Measurements from ENCODE around the gene FOXN1. TPM values are rescaled to one million over a fixed set of nuclear protein-coding genes. Genes with fewer than 3 reads are reported as not detected.

Gene FOXN1
- total and polyA plus RNA-seq, 2 of the 4 experiments (the other 2 are of a cell fraction) = not detected

GRCh38 chr17:28540231-28540630 lies 34.1 kb downstream of the FOXN1 start:
- Histone ChIP-seq H2AK9ac (replicated peaks; ENCODE audit: low read depth, low read length, poor library complexity) (no peak overlapping the region), H3K4me3 (ENCODE audit: insufficient read depth, low read depth, low read length) (no peak overlapping the region), H2AK5ac (ENCODE audit: low read depth, low read length) (no peak overlapping the region), H2AFZ (replicated peaks; ENCODE audit: low read length, poor library complexity) (no peak overlapping the region), H3K36me3 (ENCODE audit: control insufficient read depth, insufficient read depth, low read length) (no peaks in the 10 kb centered on the region), H3K23ac (ENCODE audit: low read depth, low read length) (no peak overlapping the region), H3K18ac (ENCODE audit: low read depth, low read length) (no peak overlapping the region), H2BK20ac (ENCODE audit: low read depth, low read length) (no peak overlapping the region), H3K9me3 (ENCODE audit: control insufficient read depth, insufficient read depth, low read length) (no peaks in the 10 kb centered on the region), H3K4me2 (ENCODE audit: low read depth, low read length) (no peak overlapping the region), H3K9ac (ENCODE audit: low read depth, low read length) (no peak overlapping the region), H3K27ac (ENCODE audit: insufficient read depth, low read length) (no peak overlapping the region), H3K27me3 (ENCODE audit: control insufficient read depth, insufficient read depth, low read length) (peaks cover 23% of the 10 kb centered on the region), H3K79me1 (ENCODE audit: low read depth in 1 of 2, low read length in 2 of 2) (no peaks in the 10 kb centered on the region), H3K14ac (replicated peaks; ENCODE audit: low read depth, low read length) (no peak overlapping the region), H2BK15ac (ENCODE audit: low read depth, low read length) (no peak overlapping the region), H4K91ac (ENCODE audit: insufficient read depth, low read depth, low read length) (no peak overlapping the region), H2BK5ac (ENCODE audit: low read depth, low read length, poor library complexity, severe bottlenecking) (no peak overlapping the region), H4K20me1 (ENCODE audit: insufficient read depth, low read length) (no peaks in the 10 kb centered on the region), H2BK120ac (ENCODE audit: low read depth, low read length) (no peak overlapping the region), H3K56ac (ENCODE audit: extremely low read depth, insufficient read depth, low read length) (no peak overlapping the region), H4K8ac (ENCODE audit: low read depth in 2 of 2, low read length in 2 of 2) (no peak overlapping the region), H3K4me1 (ENCODE audit: control insufficient read depth, insufficient read depth, low read length) (no peaks in the 10 kb centered on the region), H3K4ac (ENCODE audit: low read depth, low read length) (no peak overlapping the region), H3K9me1 (ENCODE audit: insufficient read depth, low read length) (no peaks in the 10 kb centered on the region), H4K5ac (ENCODE audit: low read depth, low read length) (no peak overlapping the region)
- BruUV-seq (replicated peaks) = no TSS peak
- in situ Hi-C loops (cut with MboI; ENCODE audit: low sequenced_read_pairs) (no loop called here), dilution Hi-C loops (cut with HindIII; ENCODE audit: low sequenced_read_pairs, unreplicated experiment) (no loop called here), intact Hi-C loops (cut with micrococcal nuclease) (loop anchor here (1.0 to 10.0 kb wide), 2 partner anchors 46 to 135 kb away; partner anchors contain the start of gene SLC46A1)
- ATAC-seq (ENCODE audit: low read depth) (no peak), DNase-seq (no peak)
- WGBS, 2 experiments (ENCODE audit: extremely low coverage in 2 of 2, insufficient read length in 1 of 2) = 33% methylated on average over 1 of the region's 4 CpGs; no CpG with 5 or more reads in 1 of the 2 experiments
- POLR2A ChIA-PET (ENCODE audit: unreplicated experiment) = no interaction called here
- TF ChIP-seq CHD1 (IDR thresholded peaks at IDR 0.05; ENCODE audit: low read depth, low read length) (no peak), FOS (IDR thresholded peaks at IDR 0.05; ENCODE audit: low read depth, low read length) (no peak), MAFK (IDR thresholded peaks at IDR 0.05; ENCODE audit: low read depth, low read length) (no peak), MAZ (IDR thresholded peaks at IDR 0.05; ENCODE audit: borderline replicate concordance, low read depth, low read length) (no peak), RAD21 (IDR thresholded peaks at IDR 0.05; ENCODE audit: low read length) (no peak)
- TF ChIP-seq, protein P1, sequence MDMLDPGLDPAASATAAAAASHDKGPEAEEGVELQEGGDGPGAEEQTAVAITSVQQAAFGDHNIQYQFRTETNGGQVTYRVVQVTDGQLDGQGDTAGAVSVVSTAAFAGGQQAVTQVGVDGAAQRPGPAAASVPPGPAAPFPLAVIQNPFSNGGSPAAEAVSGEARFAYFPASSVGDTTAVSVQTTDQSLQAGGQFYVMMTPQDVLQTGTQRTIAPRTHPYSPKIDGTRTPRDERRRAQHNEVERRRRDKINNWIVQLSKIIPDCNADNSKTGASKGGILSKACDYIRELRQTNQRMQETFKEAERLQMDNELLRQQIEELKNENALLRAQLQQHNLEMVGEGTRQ (IDR thresholded peaks at IDR 0.05; ENCODE audit: low read depth, low read length) = no peak
- CTCF ChIA-PET = no interaction called here
